ENCODE measurements around the gene CFAP157.

CFAP157 gene

DNA sequence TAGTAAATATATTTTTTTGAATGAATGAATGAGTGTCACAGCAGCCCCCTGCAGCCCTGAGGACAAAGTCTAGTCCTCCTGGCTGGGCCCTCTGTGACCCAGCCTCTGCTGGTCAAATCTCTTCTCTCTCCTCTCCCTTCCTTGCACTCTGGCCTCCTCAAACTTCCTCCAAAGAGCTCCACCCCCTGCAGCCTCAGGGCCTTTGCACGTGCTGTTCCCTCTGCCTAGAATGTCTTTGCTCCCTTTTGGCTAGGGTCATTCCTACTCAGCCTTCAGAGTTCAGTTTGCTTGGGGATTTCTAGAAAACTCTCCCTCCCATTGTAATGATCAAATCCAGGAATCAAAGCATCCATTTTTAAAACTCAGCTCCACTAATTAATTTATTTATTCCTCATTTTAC is 58.6 kb downstream of the CFAP157 start:
- DNase-seq: no peak
